ENCODE results near the gene PACSIN3. TPM values are rescaled to one million over a fixed set of nuclear protein-coding genes. Genes with fewer than 3 reads are reported as not detected.

The PACSIN3 gene
- total RNA-seq, 4 donors from 2014 or later: 11.2 to 47.4 (median 16.8) TPM

- DNase-seq (ENCODE audit: low spot score) (peak; percentile 58), ATAC-seq (ENCODE audit: low FRiP score) (peak; percentile 83)
- TF ChIP-seq, protein P1, sequence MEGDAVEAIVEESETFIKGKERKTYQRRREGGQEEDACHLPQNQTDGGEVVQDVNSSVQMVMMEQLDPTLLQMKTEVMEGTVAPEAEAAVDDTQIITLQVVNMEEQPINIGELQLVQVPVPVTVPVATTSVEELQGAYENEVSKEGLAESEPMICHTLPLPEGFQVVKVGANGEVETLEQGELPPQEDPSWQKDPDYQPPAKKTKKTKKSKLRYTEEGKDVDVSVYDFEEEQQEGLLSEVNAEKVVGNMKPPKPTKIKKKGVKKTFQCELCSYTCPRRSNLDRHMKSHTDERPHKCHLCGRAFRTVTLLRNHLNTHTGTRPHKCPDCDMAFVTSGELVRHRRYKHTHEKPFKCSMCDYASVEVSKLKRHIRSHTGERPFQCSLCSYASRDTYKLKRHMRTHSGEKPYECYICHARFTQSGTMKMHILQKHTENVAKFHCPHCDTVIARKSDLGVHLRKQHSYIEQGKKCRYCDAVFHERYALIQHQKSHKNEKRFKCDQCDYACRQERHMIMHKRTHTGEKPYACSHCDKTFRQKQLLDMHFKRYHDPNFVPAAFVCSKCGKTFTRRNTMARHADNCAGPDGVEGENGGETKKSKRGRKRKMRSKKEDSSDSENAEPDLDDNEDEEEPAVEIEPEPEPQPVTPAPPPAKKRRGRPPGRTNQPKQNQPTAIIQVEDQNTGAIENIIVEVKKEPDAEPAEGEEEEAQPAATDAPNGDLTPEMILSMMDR (IDR thresholded peaks at IDR 0.05): peak in 1 of 3 donors; percentile 80
These were observed 33.0 kb downstream of the PACSIN3 start for GRCh38 chr11:47152953-47153950.

- TF ChIP-seq, protein P1 (IDR thresholded peaks at IDR 0.05): no peak
- no peak for DNase-seq (ENCODE audit: low spot score)
- no peak for ATAC-seq (ENCODE audit: low FRiP score)
These were observed 33.9 kb downstream of the PACSIN3 start for GRCh38 chr11:47152126-47152952.

GRCh38 chr11:47149782-47150181 lies 36.5 kb downstream of the PACSIN3 start:
- DNase-seq (ENCODE audit: low spot score) (no peak), ATAC-seq (ENCODE audit: low FRiP score) (no peak)
- TF ChIP-seq, protein P1 (IDR thresholded peaks at IDR 0.05): no peak

- DNase-seq (ENCODE audit: low spot score) (no peak), ATAC-seq (ENCODE audit: low FRiP score) (no peak)
- TF ChIP-seq, protein P1 (IDR thresholded peaks at IDR 0.05): no peak
These were observed 37.2 kb downstream of the PACSIN3 start for GRCh38 chr11:47148903-47149531.

- DNase-seq (ENCODE audit: low spot score): no peak
- TF ChIP-seq, protein P1 (IDR thresholded peaks at IDR 0.05): no peak
- ATAC-seq (ENCODE audit: low FRiP score): no peak
These were observed 38.0 kb downstream of the PACSIN3 start for GRCh38 chr11:47148270-47148669.

DNA sequence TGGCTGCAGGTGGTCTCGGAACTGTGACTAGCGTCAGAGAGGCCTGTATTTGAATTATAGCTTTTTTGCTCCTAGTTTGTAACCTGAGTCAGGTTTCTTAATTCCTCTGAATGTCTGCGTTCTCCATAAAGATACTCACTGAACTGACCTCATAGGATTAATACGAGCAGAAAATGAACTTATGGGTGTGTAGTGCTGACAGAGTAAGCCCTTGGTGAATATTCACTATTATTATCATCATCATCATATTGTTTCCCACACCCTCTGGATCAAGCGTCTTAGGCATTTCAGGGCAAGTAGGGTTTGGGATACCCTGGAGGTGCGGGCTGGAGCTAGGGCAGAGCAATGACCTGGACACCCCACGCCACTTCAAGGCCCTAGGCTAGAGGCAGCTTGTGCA lies 38.6 kb downstream of the PACSIN3 start:
- DNase-seq (ENCODE audit: low spot score) (no peak), ATAC-seq (ENCODE audit: low FRiP score) (no peak)
- TF ChIP-seq, protein P1 (IDR thresholded peaks at IDR 0.05): no peak

All from omental fat pad (tissue), 4 donors.